ENCODE results near the gene TP73.
A peak's percentile ranks its signal among the peaks of the same experiment; 100 is the strongest.

Gene TP73

GRCh38 chr1:3711780-3712451 is 59.6 kb downstream of the TP73 start:
- DNase-seq: no peak

- DNase-seq: no peak
Observed at GRCh38 chr1:3712573-3713535, 60.5 kb downstream of the TP73 start.

GRCh38 chr1:3713840-3714239 is 61.5 kb downstream of the TP73 start:
- no peak for DNase-seq

GRCh38 chr1:3714284-3714741 is 62.0 kb downstream of the TP73 start:
- no peak for DNase-seq

GRCh38 chr1:3714814-3715213 is 62.5 kb downstream of the TP73 start:
- DNase-seq: no peak

GRCh38 chr1:3716351-3716750 is 64.0 kb downstream of the TP73 start:
- DNase-seq: no peak

GRCh38 chr1:3717041-3717714 is 64.9 kb downstream of the TP73 start:
- DNase-seq: no peak

GRCh38 chr1:3717715-3718601 is 65.6 kb downstream of the TP73 start:
- no peak for DNase-seq

- no peak for DNase-seq
Observed at GRCh38 chr1:3718764-3719163, 66.4 kb downstream of the TP73 start.

- no peak for DNase-seq
Observed at GRCh38 chr1:3721955-3722465, 69.7 kb downstream of the TP73 start.

- DNase-seq: no peak
Observed at GRCh38 chr1:3722846-3723245, 70.5 kb downstream of the TP73 start.

GRCh38 chr1:3724416-3725030 is 72.2 kb downstream of the TP73 start:
- peak; percentile 71 for DNase-seq

GRCh38 chr1:3725366-3725765 is 73.0 kb downstream of the TP73 start:
- no peak for DNase-seq

- DNase-seq: no peak
Observed at GRCh38 chr1:3727042-3727824, 74.9 kb downstream of the TP73 start.

- DNase-seq: no peak
Observed at GRCh38 chr1:3727825-3728776, 75.8 kb downstream of the TP73 start.

GRCh38 chr1:3729594-3730542 is 77.6 kb downstream of the TP73 start:
- DNase-seq: no peak

- no peak for DNase-seq
Observed at GRCh38 chr1:3730543-3731247, 78.4 kb downstream of the TP73 start.

Data from activated CD4-positive, alpha-beta T cell treated with anti-CD3 and anti-CD28 coated beads, Interleukin-2, amount 50 U/mL, for 16 hours (primary cell).